Measurements from ENCODE around the gene FTO. TPM values are rescaled to one million over a fixed set of nuclear protein-coding genes. Genes with fewer than 3 reads are reported as not detected.

FTO gene
- total and polyA plus RNA-seq, 2 donors from 2014 or later, result 22.3 to 116 TPM

GRCh38 chr16:54094641-54095040, 390.7 kb downstream of the FTO start:
- DNase-seq (no peak), FAIRE-seq (no peak)
- H3K9ac ChIP-seq (ENCODE audit: low read length in 3 of 3), result no peak overlapping the region
- intact Hi-C loops (cut with DNase I), result no loop called here
- H3K36me3 ChIP-seq (ENCODE audit: control insufficient read depth in 2 of 3, insufficient read depth in 3 of 3, low read length in 3 of 3), result no peaks in the 10 kb centered on the region
- H3K4me3 ChIP-seq (ENCODE audit: low read length in 3 of 3), result no peak overlapping the region
- H3K9me3 ChIP-seq (ENCODE audit: control insufficient read depth in 2 of 3, insufficient read depth in 1 of 3, low read length in 3 of 3), result no peaks in the 10 kb centered on the region
- no peaks in the 10 kb centered on the region for H3K27me3 ChIP-seq (ENCODE audit: control insufficient read depth, insufficient read depth, low read length)
- H3K4me1 ChIP-seq (ENCODE audit: control insufficient read depth in 2 of 3, insufficient read depth in 2 of 3, low read depth in 1 of 3, low read length in 3 of 3), result no peaks in the 10 kb centered on the region
- H3K27ac ChIP-seq (ENCODE audit: low read depth in 2 of 2, low read length in 2 of 2), result no peak overlapping the region
- no peak for TF ChIP-seq CTCF (IDR thresholded peaks at IDR 0.05; ENCODE audit: borderline replicate concordance, extremely low read depth, insufficient read depth)

- H3K36me3 ChIP-seq (ENCODE audit: control insufficient read depth in 2 of 3, insufficient read depth in 3 of 3, low read length in 3 of 3), result no peaks in the 10 kb centered on the region
- no peaks in the 10 kb centered on the region for H3K27me3 ChIP-seq (ENCODE audit: control insufficient read depth, insufficient read depth, low read length)
- no peaks in the 10 kb centered on the region for H3K9me3 ChIP-seq (ENCODE audit: control insufficient read depth in 2 of 3, insufficient read depth in 1 of 3, low read length in 3 of 3)
- H3K27ac ChIP-seq (ENCODE audit: low read depth in 2 of 2, low read length in 2 of 2), result no peak overlapping the region
- FAIRE-seq (no peak), DNase-seq (no peak)
- H3K4me1 ChIP-seq (ENCODE audit: control insufficient read depth in 2 of 3, insufficient read depth in 2 of 3, low read depth in 1 of 3, low read length in 3 of 3), result no peaks in the 10 kb centered on the region
- no peak overlapping the region for H3K9ac ChIP-seq (ENCODE audit: low read length in 3 of 3)
- intact Hi-C loops (cut with DNase I), result no loop called here
- H3K4me3 ChIP-seq (ENCODE audit: low read length in 3 of 3), result no peak overlapping the region
- no peak for TF ChIP-seq CTCF (IDR thresholded peaks at IDR 0.05; ENCODE audit: borderline replicate concordance, extremely low read depth, insufficient read depth)
These were observed 392.7 kb downstream of the FTO start for GRCh38 chr16:54096607-54097006.

GRCh38 chr16:54097774-54098173, 393.8 kb downstream of the FTO start:
- H3K4me1 ChIP-seq (ENCODE audit: control insufficient read depth in 2 of 3, insufficient read depth in 2 of 3, low read depth in 1 of 3, low read length in 3 of 3), result no peaks in the 10 kb centered on the region
- FAIRE-seq (no peak), DNase-seq (no peak)
- intact Hi-C loops (cut with DNase I), result no loop called here
- TF ChIP-seq CTCF (IDR thresholded peaks at IDR 0.05; ENCODE audit: borderline replicate concordance, extremely low read depth, insufficient read depth), result no peak
- no peak overlapping the region for H3K27ac ChIP-seq (ENCODE audit: low read depth in 2 of 2, low read length in 2 of 2)
- H3K4me3 ChIP-seq (ENCODE audit: low read length in 3 of 3), result no peak overlapping the region
- no peak overlapping the region for H3K9ac ChIP-seq (ENCODE audit: low read length in 3 of 3)
- no peaks in the 10 kb centered on the region for H3K36me3 ChIP-seq (ENCODE audit: control insufficient read depth in 2 of 3, insufficient read depth in 3 of 3, low read length in 3 of 3)
- H3K9me3 ChIP-seq (ENCODE audit: control insufficient read depth in 2 of 3, insufficient read depth in 1 of 3, low read length in 3 of 3), result no peaks in the 10 kb centered on the region
- no peaks in the 10 kb centered on the region for H3K27me3 ChIP-seq (ENCODE audit: control insufficient read depth, insufficient read depth, low read length)

- intact Hi-C loops (cut with DNase I), result no loop called here
- Histone ChIP-seq H3K4me3 (ENCODE audit: low read length in 3 of 3) (no peak overlapping the region), H3K9me3 (ENCODE audit: control insufficient read depth in 2 of 3, insufficient read depth in 1 of 3, low read length in 3 of 3) (no peaks in the 10 kb centered on the region), H3K9ac (ENCODE audit: low read length in 3 of 3) (no peak overlapping the region), H3K27me3 (ENCODE audit: control insufficient read depth, insufficient read depth, low read length) (no peaks in the 10 kb centered on the region), H3K4me1 (ENCODE audit: control insufficient read depth in 2 of 3, insufficient read depth in 2 of 3, low read depth in 1 of 3, low read length in 3 of 3) (no peaks in the 10 kb centered on the region), H3K27ac (ENCODE audit: low read depth in 2 of 2, low read length in 2 of 2) (no peak overlapping the region), H3K36me3 (ENCODE audit: control insufficient read depth in 2 of 3, insufficient read depth in 3 of 3, low read length in 3 of 3) (no peaks in the 10 kb centered on the region)
- no peak for TF ChIP-seq CTCF (IDR thresholded peaks at IDR 0.05; ENCODE audit: borderline replicate concordance, extremely low read depth, insufficient read depth)
- DNase-seq, result no peak
- no peak for FAIRE-seq
These were observed 394.3 kb downstream of the FTO start for GRCh38 chr16:54098247-54098646.

All from kidney (tissue), 14 donors.